HK-2 (cell line): ENCODE data around the gene RNF157.

Source experiments
- DNase-seq: peaks from one replicate; pipeline ENCODE4 v3.0.0-alpha.2; 2018; ENCODE audit not compliant: unreplicated experiment

The RNF157 gene

DNA sequence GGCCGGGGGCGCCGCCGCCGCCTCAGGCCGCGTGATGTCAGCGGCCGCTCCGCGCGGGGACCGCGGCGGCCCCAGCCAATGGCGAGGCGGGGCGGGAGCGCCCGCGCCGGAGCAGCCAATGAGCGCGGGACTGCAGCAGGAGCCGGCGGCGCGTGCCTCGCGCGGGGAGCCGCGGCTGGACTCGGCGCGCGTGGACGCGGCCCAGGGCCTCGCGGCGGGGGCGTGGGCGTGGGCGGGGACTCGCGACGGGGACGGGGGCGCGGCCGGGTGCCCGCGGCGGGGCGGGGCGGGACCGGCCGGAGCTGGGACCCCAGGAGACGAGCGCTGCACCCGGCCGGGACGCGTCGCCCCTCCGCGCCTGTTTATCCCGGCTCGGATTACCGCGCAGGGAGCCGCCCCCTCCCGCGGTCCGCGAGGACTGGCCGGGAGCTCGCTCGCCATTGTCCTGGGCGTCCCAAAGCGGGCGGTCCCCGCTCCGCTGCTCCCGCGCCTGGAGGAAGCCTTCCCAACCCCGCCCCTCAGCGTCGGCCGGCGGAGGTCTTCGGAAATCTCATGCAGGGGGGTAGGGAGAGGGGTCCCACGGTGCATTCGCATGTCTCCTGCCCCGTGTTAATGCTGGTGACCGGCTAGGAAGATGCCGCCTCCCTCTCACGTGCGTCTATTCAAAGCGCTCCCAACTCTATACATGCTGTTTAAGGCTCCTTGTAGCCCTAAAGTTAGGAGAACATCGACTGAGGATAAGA lies at the start of gene RNF157:
Gene RNF157, minus strand, starts transcription at position 33 of the 743 bp plus-strand sequence. CDS start 253 bp downstream, outside the sequence.
- DNase-seq, result peak; percentile 57

DNA sequence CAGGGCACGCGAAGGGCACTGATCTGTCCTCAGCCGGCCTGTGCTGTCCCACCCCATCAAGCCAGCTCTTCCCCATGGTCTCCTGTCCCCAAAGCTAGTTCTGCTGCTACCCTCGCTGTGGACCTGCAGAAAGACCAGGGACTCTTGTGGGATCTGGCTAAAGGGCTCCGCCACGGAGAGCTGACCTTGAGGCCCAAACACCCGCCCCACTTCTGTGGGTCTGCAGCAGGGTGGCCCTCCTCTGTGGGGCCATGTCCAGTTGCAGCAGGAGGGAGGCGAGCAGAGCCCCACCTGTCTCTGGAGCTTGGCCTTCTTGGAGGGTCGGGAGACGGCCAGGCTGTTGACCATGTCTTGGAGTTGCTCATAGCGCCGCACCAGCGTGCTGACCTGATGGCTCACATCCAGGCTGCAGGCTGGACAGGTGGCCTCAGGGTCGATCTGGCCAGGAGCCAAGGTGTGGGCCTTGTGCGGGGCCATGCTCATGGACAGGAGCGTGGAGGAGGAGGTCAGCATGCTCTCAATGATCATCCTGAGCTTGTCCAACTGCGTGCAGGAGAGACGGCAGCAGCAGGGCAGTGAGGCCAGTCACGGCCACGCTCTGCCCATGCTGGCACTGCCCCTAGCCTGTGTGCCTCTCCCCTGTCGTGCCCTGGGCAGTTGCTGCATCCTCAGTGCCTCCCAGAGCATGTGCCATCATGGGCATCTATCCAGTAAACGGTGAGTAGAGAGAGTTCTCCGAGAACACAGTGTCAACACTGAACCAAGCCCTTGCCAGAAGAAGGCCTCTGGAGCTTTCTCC lies 41.5 kb upstream of the RNF157 start:
- no peak for DNase-seq

DNA sequence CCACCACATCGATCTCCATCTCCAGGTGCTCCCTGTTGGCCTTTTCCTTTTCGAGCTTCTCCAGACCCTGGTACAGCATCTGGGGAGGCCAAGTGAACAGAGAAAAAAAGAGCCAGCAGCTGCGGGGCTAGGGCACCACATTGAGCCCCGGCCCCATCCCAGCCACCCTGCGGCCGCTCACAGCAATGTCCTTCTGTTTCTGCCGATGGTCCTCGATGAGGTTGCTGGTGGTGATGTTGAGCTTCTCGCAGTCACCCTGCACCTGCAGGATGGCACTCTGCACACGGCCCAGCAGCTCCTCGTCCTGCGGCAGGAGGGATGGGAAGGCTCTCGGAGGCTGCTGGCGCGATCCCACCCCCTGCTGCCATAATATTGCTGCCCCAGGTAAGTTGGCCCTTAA lies 40.4 kb upstream of the RNF157 start:
- no peak for DNase-seq

GRCh38 chr17:76279742-76280287 lies 39.5 kb upstream of the RNF157 start:
- DNase-seq, result no peak

DNA sequence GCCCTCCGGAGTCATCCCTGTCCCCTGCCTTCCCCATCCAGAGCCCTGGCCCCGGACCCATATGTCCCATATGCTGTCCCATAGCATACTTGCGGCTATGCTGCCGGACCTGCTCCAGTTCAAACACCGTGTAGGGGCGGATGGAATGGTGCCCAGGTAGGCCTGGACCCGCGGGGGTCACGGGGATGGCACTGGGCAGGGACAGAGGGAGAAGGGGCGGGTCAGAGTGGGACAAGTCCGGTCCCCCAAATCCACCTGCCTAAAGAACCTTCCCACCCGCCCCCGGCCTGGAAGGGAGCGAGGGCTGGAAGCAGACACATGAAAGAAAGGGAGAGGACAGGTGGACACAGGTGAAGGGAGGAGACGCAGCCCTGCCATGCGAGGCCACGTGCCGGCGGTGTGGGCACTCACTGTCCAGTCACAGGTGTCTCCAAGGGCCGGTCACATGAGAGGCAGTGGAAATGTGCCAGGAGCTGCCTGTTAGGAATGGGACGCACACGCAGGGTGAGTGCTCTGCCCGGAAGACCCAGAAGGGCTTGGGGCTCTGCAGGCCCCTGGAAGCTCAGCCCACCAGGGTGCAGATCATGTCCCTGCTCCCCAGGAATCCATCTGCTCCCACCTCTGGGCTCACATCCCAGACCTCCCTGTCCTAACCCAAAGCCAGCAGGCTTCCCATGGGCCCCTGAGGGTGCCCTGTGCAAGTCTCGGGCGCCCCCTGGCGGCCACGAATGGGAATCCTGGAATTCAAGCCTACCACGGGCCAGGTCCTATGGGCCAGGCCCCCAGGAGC lies 38.9 kb upstream of the RNF157 start:
- peak; percentile 86 for DNase-seq

- DNase-seq, result no peak
Observed at GRCh38 chr17:76278268-76278908, 38.1 kb upstream of the RNF157 start.

- DNase-seq, result no peak
Observed at GRCh38 chr17:76277300-76278267, 37.3 kb upstream of the RNF157 start.

GRCh38 chr17:76276461-76277299 lies 36.4 kb upstream of the RNF157 start:
- DNase-seq, result no peak

DNA sequence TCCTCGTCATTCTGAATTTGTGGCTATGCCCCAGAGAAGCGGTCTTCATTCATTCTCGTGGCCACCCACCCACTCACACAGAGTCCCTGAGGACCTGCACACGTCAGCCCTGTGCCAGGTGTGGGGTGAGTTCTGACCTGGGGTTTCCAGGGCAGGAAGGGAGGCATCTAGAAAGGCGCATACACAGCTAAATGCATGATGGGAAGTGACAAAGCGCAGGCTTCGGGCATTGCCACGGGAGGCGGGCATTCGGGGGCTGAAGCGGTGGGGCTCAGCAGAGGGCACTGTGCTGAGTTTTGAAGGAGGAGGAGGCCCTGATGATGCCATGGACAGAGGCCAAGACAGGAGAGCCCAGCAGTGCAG lies 35.8 kb upstream of the RNF157 start:
- no peak for DNase-seq

- no peak for DNase-seq
Observed at GRCh38 chr17:76275382-76276068, 35.2 kb upstream of the RNF157 start.

DNA sequence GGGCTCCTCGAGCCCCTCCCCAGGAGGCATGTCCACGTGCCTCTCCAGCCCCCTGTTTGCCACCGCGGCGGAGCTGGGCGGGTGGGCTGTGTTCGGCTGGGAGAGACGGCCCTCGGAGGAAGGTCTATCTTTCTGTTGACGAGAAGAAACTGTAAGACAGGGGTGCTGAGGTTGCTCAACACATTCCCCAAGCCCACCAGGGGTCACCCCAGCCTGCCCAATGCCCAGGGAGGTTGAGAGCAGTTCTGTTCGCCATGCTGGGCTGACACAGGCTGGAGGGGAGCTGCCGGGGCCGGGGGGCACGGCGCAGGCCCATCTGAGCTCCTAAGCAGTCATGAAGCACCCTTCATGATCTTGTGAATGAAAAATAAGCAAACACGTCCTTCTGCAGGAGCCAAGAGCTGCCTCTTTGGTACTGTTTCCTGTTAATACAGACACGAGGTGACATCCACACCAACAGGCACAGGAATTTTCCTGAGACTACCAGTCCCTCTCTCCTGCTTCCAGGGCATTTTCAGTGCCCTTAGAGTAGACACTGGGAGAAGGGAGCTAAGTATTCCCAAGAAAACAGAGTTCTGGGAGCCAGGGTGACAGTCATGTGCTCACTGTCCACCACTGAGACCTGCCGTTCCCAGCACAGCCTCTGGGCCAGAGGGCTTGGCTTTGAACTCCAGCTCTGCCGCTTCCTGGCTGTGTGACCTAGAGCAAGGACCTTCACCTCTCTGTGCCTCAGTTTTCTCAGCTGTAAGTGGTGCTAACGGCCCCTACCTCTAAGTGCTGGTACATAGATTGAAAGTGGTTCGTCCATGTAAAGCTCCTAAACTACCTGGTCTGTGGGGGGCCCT lies 34.0 kb upstream of the RNF157 start:
- no peak for DNase-seq

- no peak for DNase-seq
Observed at GRCh38 chr17:76273445-76274111, 33.3 kb upstream of the RNF157 start.

DNA sequence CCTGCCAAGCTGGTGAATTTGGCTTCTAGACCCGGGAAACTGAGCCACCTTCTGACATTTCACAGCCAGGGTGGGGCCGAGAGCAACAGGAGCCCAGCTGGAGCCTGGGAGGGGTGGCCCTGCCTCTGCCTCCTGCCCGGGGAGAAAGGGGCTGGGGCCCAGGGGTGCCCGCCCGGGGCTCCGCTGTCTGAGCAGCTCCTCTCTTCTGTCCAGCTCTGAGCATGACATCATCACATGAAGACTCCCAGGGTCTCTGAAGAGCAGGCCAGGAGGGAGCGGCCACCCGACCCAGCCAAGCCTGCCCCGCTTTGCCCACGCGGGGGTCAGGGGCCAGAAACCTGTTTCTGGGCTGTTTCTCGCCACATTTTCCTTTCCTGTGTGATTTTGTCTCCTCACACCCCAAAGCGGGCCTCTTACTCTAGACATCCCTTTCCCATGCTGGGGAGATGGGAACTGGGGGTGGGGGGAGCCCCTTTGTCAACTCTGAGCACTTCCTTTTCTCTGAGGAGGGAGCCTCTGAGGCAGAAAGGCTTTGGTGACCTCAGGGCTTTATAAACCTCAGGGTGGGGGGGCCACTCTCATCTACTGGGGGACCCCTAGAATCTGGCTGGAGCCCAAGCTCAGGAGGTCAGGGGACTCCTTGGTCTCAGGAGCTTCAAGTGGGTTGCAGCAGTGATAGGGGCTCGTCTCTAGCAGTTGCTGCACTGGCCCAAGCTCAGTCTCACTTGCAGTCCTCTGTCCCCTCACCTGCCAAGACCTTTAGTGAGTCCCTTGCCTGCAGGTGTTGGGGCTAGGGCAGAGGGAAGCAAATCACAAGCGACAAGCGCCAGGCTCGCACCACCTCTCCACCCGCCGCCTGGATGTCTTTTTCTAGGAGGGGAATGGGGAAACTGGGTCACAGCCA lies 32.5 kb upstream of the RNF157 start:
- no peak for DNase-seq

- DNase-seq, result no peak
Observed at GRCh38 chr17:76271669-76272540, 31.6 kb upstream of the RNF157 start.
